Tibial nerve (tissue), 4 donors: ENCODE data around the gene ADPRH. TPM values are rescaled to one million over a fixed set of nuclear protein-coding genes. Genes with fewer than 3 reads are reported as not detected.
"Not testable (repeated sequence)": the region's sequence is repeated elsewhere in the genome, so short reads cannot be mapped to it uniquely, and the experiment has no call there.

Experiments
- DNase-seq, 2 donors: peaks; one replicate each; pipeline ENCODE4 v3.0.0-alpha.2; 2019; ENCODE audit warnings: low spot score in 2 of 2
- H3K27ac ChIP-seq, 4 donors: fragments of 200-600 bp; sonication (generic) in 3 of 4; one replicate each; pipeline ENCODE4 v1.5.1; 2017 to 2019; ENCODE audit warnings: mild to moderate bottlenecking in 1 of 4
- H3K27me3 ChIP-seq, 2 donors: fragments of 200-600 bp; sonication (generic) in 1 of 2; one replicate each; pipeline versions ENCODE4 v1.5.1 to v1.6.0; 2017 to 2019
- H3K36me3 ChIP-seq, 3 donors: fragments of 200-600 bp; sonication (generic); one replicate each; pipeline ENCODE4 v1.5.1; 2018 to 2019
- H3K4me1 ChIP-seq, 4 donors: fragments of 200-600 bp; sonication (generic) in 3 of 4; one replicate each; pipeline ENCODE4 v1.5.1; 2017 to 2019
- H3K4me3 ChIP-seq, 4 donors: fragments of 200-600 bp; sonication (generic) in 3 of 4; one replicate each; pipeline ENCODE4 v1.5.1; 2017 to 2019; ENCODE audit warnings: mild to moderate bottlenecking in 1 of 4, moderate library complexity in 1 of 4
- H3K9me3 ChIP-seq, 4 donors: fragments of 200-600 bp; sonication (generic) in 3 of 4; one replicate each; pipeline ENCODE4 v1.5.1; 2017 to 2019
- CTCF ChIP-seq, 5 experiments: fragments of 200-600 bp in 3 of 5; fragments of 450-650 bp in 2 of 5; sonication (generic) in 3 of 5; IDR thresholded peaks; one replicate each; pipeline ENCODE4 v1.5.1; 2016 to 2019; ENCODE audit warnings: antibody characterized with exemption in 5 of 5, mild to moderate bottlenecking in 3 of 5, moderate library complexity in 2 of 5
- EP300 ChIP-seq, 2 donors: sonication (generic); formaldehyde crosslinking; IDR thresholded peaks; one replicate each; pipeline ENCODE4 v1.6.1; 2017; ENCODE audit warnings: antibody characterized with exemption in 2 of 2, mild to moderate bottlenecking in 1 of 2
- POLR2A ChIP-seq, 2 donors: fragments of 450-650 bp; IDR thresholded peaks; one replicate each; pipeline ENCODE4 v1.6.1; 2017; ENCODE audit warnings: antibody characterized with exemption in 2 of 2, mild to moderate bottlenecking in 2 of 2, moderate library complexity in 2 of 2
- WGBS, 2 donors: methylation state at CpG; one replicate each; pipeline ENCODE4 v1.1.5; 2018; 5-methylcytosine and 5-hydroxymethylcytosine counted together
- total RNA-seq, 4 donors: library from RNA; depleted of rRNA; stranded (reverse); fragments of >200 nt; gene quantifications; one replicate each; pipeline ENCODE4 v1.1.0, GENCODE V29; 2016

ADPRH gene
- total RNA-seq, 4 donors from 2014 or later, result 7.6 to 12.0 (median 9.1) TPM

GRCh38 chr3:119547227-119547626 lies 32.1 kb upstream of the ADPRH start:
- H3K27ac ChIP-seq, result no peak overlapping the region
- WGBS, 2 donors, result 71 to 79% methylated on average over 1 of the region's 1 CpG
- no peak for DNase-seq
- H3K36me3 ChIP-seq, result peaks cover 0 to 5% (median 0%) of the 10 kb centered on the region in 3 donors
- no peak overlapping the region for H3K4me3 ChIP-seq
- TF ChIP-seq CTCF (IDR thresholded peaks at IDR 0.05) (no peak), EP300 (IDR thresholded peaks at IDR 0.05) (no peak), POLR2A (IDR thresholded peaks at IDR 0.05) (no peak)
- no peaks in the 10 kb centered on the region for H3K27me3 ChIP-seq
- no peaks in the 10 kb centered on the region for H3K4me1 ChIP-seq
- H3K9me3 ChIP-seq, result no peaks in the 10 kb centered on the region

GRCh38 chr3:119548341-119548740 lies 31.0 kb upstream of the ADPRH start:
- 56 to 61% methylated on average over 3 of the region's 3 CpGs for WGBS, 2 donors
- DNase-seq, result no peak
- Histone ChIP-seq H3K9me3 (no peaks in the 10 kb centered on the region), H3K4me1 (no peaks in the 10 kb centered on the region), H3K4me3 (no peak overlapping the region), H3K27ac (no peak overlapping the region), H3K27me3 (no peaks in the 10 kb centered on the region), H3K36me3 (no peaks in the 10 kb centered on the region)
- TF ChIP-seq EP300 (IDR thresholded peaks at IDR 0.05) (no peak), CTCF (IDR thresholded peaks at IDR 0.05) (no peak), POLR2A (IDR thresholded peaks at IDR 0.05) (no peak)

- no peak for DNase-seq
- H3K27me3 ChIP-seq, result no peaks in the 10 kb centered on the region
- no peaks in the 10 kb centered on the region for H3K4me1 ChIP-seq
- WGBS, 2 donors, result 91 to 93% methylated on average over 9 of the region's 9 CpGs
- no peaks in the 10 kb centered on the region for H3K9me3 ChIP-seq
- no peaks in the 10 kb centered on the region for H3K36me3 ChIP-seq
- TF ChIP-seq EP300 (IDR thresholded peaks at IDR 0.05), result no peak
- TF ChIP-seq CTCF (IDR thresholded peaks at IDR 0.05), result no peak
- TF ChIP-seq POLR2A (IDR thresholded peaks at IDR 0.05), result no peak
- no peak overlapping the region for H3K27ac ChIP-seq
- no peak overlapping the region for H3K4me3 ChIP-seq
These were observed 28.9 kb upstream of the ADPRH start for GRCh38 chr3:119550192-119550910.

- Histone ChIP-seq H3K4me1 (no peaks in the 10 kb centered on the region), H3K36me3 (no peaks in the 10 kb centered on the region), H3K4me3 (no peak overlapping the region), H3K9me3 (no peaks in the 10 kb centered on the region), H3K27me3 (no peaks in the 10 kb centered on the region), H3K27ac (no peak overlapping the region)
- 88 to 89% methylated on average over 4 to 5 of the region's 5 CpGs for WGBS, 2 donors
- DNase-seq, result no peak
- TF ChIP-seq CTCF (IDR thresholded peaks at IDR 0.05) (no peak), EP300 (IDR thresholded peaks at IDR 0.05) (no peak), POLR2A (IDR thresholded peaks at IDR 0.05) (no peak)
These were observed 27.7 kb upstream of the ADPRH start for GRCh38 chr3:119551598-119551997.

- H3K4me3 ChIP-seq, H3K27ac ChIP-seq, H3K4me1 ChIP-seq, H3K36me3 ChIP-seq, H3K27me3 ChIP-seq, DNase-seq, H3K9me3 ChIP-seq: not testable (repeated sequence)
- WGBS, 2 donors, result 91 to 97% methylated on average over 6 of the region's 6 CpGs
These were observed 26.4 kb upstream of the ADPRH start for GRCh38 chr3:119552928-119553327.
